ENCODE results near the gene PLCG1. TPM values are rescaled to one million over a fixed set of nuclear protein-coding genes. Genes with fewer than 3 reads are reported as not detected.
"Not testable (repeated sequence)": the region's sequence is repeated elsewhere in the genome, so short reads cannot be mapped to it uniquely, and the experiment has no call there.

Gene PLCG1
- polyA plus RNA-seq, 1 donor (not counting 4 experiments of a cell fraction or from before 2014, with no cell fraction given): 41.5 TPM

- no peak overlapping the region for H3K4me3 ChIP-seq (ENCODE audit: control insufficient read depth in 2 of 3, extremely low read depth in 1 of 3, insufficient read depth in 2 of 3, low read depth in 1 of 3, low read length in 3 of 3)
- H3K27me3 ChIP-seq (ENCODE audit: control insufficient read depth, extremely low read depth, insufficient read depth, low read length): no peaks in the 10 kb centered on the region
- no peaks in the 10 kb centered on the region for H3K9me3 ChIP-seq (ENCODE audit: control insufficient read depth, low read depth, low read length)
- peaks cover 30% of the 10 kb centered on the region for H3K4me1 ChIP-seq (ENCODE audit: control insufficient read depth, extremely low read depth, insufficient read depth, low read length)
- dilution Hi-C loops (cut with MboI; ENCODE audit: extremely low pct_ligation_motif_present, low sequenced_read_pairs): no loop called here
- no peak for FAIRE-seq
- H3K9ac ChIP-seq (ENCODE audit: control insufficient read depth, extremely low read depth, insufficient read depth, low read length): no peak overlapping the region
- no peaks in the 10 kb centered on the region for H4K20me1 ChIP-seq (ENCODE audit: control insufficient read depth, extremely low read depth, insufficient read depth, low read length)
- TF ChIP-seq EZH2 (IDR thresholded peaks at IDR 0.05; ENCODE audit: low read length): no peak
- no peak for TF ChIP-seq CTCF (optimal IDR thresholded peaks at IDR 0.05 in 1 of 3, IDR thresholded peaks at IDR 0.05 in 1 of 3, conservative IDR thresholded peaks at IDR 0.05 in 1 of 3; ENCODE audit: extremely low read depth in 1 of 3, insufficient read depth in 2 of 3, low read length in 3 of 3)
- H3K27ac ChIP-seq (ENCODE audit: control insufficient read depth, insufficient read depth, low read length): no peak overlapping the region
- H2AFZ ChIP-seq (ENCODE audit: control insufficient read depth, low read length): no peak overlapping the region
- no peak for DNase-seq (ENCODE audit: low read depth, low spot score)
- H3K4me2 ChIP-seq (ENCODE audit: control insufficient read depth, extremely low read depth, insufficient read depth, low read depth, low read length): no peak overlapping the region
- H3K79me2 ChIP-seq (ENCODE audit: control insufficient read depth, insufficient read depth, low read length): no peaks in the 10 kb centered on the region
- H3K36me3 ChIP-seq (ENCODE audit: control insufficient read depth in 2 of 2, extremely low read depth in 1 of 2, insufficient read depth in 2 of 2, low read length in 2 of 2): peaks cover under 1 to 2% of the 10 kb centered on the region in 2 experiments
- H3K9me1 ChIP-seq (ENCODE audit: control insufficient read depth, extremely low read depth, insufficient read depth, low read length): no peaks in the 10 kb centered on the region
Measured at GRCh38 chr20:41131594-41132387, 5.6 kb upstream of the PLCG1 start.

- dilution Hi-C loops (cut with MboI; ENCODE audit: extremely low pct_ligation_motif_present, low sequenced_read_pairs); H3K4me3 ChIP-seq (ENCODE audit: control insufficient read depth in 2 of 3, extremely low read depth in 1 of 3, insufficient read depth in 2 of 3, low read depth in 1 of 3, low read length in 3 of 3); FAIRE-seq; H3K4me2 ChIP-seq (ENCODE audit: control insufficient read depth, extremely low read depth, insufficient read depth, low read depth, low read length); H3K27me3 ChIP-seq (ENCODE audit: control insufficient read depth, extremely low read depth, insufficient read depth, low read length); H2AFZ ChIP-seq (ENCODE audit: control insufficient read depth, low read length); H3K36me3 ChIP-seq (ENCODE audit: control insufficient read depth in 2 of 2, extremely low read depth in 1 of 2, insufficient read depth in 2 of 2, low read length in 2 of 2); H3K9me1 ChIP-seq (ENCODE audit: control insufficient read depth, extremely low read depth, insufficient read depth, low read length); H3K9me3 ChIP-seq (ENCODE audit: control insufficient read depth, low read depth, low read length); H3K27ac ChIP-seq (ENCODE audit: control insufficient read depth, insufficient read depth, low read length); H3K9ac ChIP-seq (ENCODE audit: control insufficient read depth, extremely low read depth, insufficient read depth, low read length); H4K20me1 ChIP-seq (ENCODE audit: control insufficient read depth, extremely low read depth, insufficient read depth, low read length); DNase-seq (ENCODE audit: low read depth, low spot score); H3K79me2 ChIP-seq (ENCODE audit: control insufficient read depth, insufficient read depth, low read length): not testable (repeated sequence)
- H3K4me1 ChIP-seq (ENCODE audit: control insufficient read depth, extremely low read depth, insufficient read depth, low read length): peaks cover 30% of the 10 kb centered on the region
Measured at GRCh38 chr20:41132388-41132775, 5.0 kb upstream of the PLCG1 start.
